CD4-positive, alpha-beta T cell (primary cell): ENCODE data around the gene UROS. TPM values are rescaled to one million over a fixed set of nuclear protein-coding genes. Genes with fewer than 3 reads are reported as not detected.

Source experiments
- ATAC-seq: fragments of 200-7000 bp; cut with Tn5 transposase; one replicate; pipeline ENCODE4 v1.10.0; 2022; ENCODE audit warnings: mild to moderate bottlenecking; ENCODE audit not compliant: poor library complexity
- CTCF ChIA-PET: fragments of 350-600 bp; sonication (Branson Sonifier 250); formaldehyde crosslinking; loops from one replicate; lab custom pipeline; 2021; ENCODE audit warnings: antibody characterized with exemption, inconsistent platforms; lab: Charles Lee
- POLR2A ChIA-PET: fragments of 350-600 bp; sonication (Branson Sonifier 250); formaldehyde crosslinking; loops from one replicate; lab custom pipeline; 2021; ENCODE audit warnings: antibody characterized with exemption, inconsistent platforms; lab: Charles Lee
- DNase-seq, 14 experiments: peaks; one replicate each; pipeline ENCODE4 v3.0.0-alpha.2; 2013 to 2020; ENCODE audit warnings: mixed read lengths in 2 of 14
- H3K27ac ChIP-seq, 2 donors: one replicate each; pipeline versions ENCODE4 v1.5.1 to v1.7.0; 2013; ENCODE audit warnings: low read length in 2 of 2, low read depth in 1 of 2, mild to moderate bottlenecking in 1 of 2
- H3K27me3 ChIP-seq, 2 experiments: 1 replicate in 1 of 2; 2 replicates in 1 of 2; pipeline versions ENCODE4 v1.6.1 to v1.7.0; 2013; ENCODE audit warnings: low read length in 2 of 2, control low read depth in 1 of 2, mild to moderate bottlenecking in 1 of 2, moderate library complexity in 1 of 2; ENCODE audit not compliant: insufficient read depth in 2 of 2, control insufficient read depth in 1 of 2
- H3K36me3 ChIP-seq: one replicate; pipeline ENCODE4 v1.6.1; 2013; ENCODE audit warnings: low read length, control low read depth; ENCODE audit not compliant: insufficient read depth
- H3K4me1 ChIP-seq: one replicate; pipeline ENCODE4 v1.6.1; 2013; ENCODE audit warnings: low read length, control low read depth; ENCODE audit not compliant: insufficient read depth
- H3K4me3 ChIP-seq: one replicate; pipeline ENCODE4 v1.5.1; 2013; ENCODE audit warnings: mild to moderate bottlenecking, low read length, moderate library complexity
- H3K9me3 ChIP-seq, 2 experiments: 1 replicate in 1 of 2; 2 replicates in 1 of 2; pipeline versions ENCODE4 v1.6.1 to v1.7.0; 2013; ENCODE audit warnings: low read length in 2 of 2, mild to moderate bottlenecking in 2 of 2, control low read depth in 1 of 2, moderate library complexity in 1 of 2; ENCODE audit not compliant: control insufficient read depth in 1 of 2, insufficient read depth in 1 of 2
- H3K27ac Mint-ChIP-seq: one replicate; pipeline ENCODE4 v1.8.0; 2020; ENCODE audit warnings: mixed read lengths
- H3K27me3 Mint-ChIP-seq: one replicate; pipeline ENCODE4 v1.8.0; 2021; ENCODE audit warnings: mixed read lengths
- H3K36me3 Mint-ChIP-seq: one replicate; pipeline ENCODE4 v1.8.0; 2021; ENCODE audit warnings: low read depth, mixed read lengths
- H3K4me1 Mint-ChIP-seq: one replicate; pipeline ENCODE4 v1.8.0; 2021; ENCODE audit warnings: low read depth, mixed read lengths
- H3K4me3 Mint-ChIP-seq: one replicate; pipeline ENCODE4 v1.8.0; 2020; ENCODE audit warnings: mild to moderate bottlenecking, mixed read lengths
- H3K9me3 Mint-ChIP-seq: one replicate; pipeline ENCODE4 v1.8.0; 2020; ENCODE audit warnings: mixed read lengths
- CTCF ChIP-seq: fragments of 200-600 bp; IDR thresholded peaks from one replicate; pipeline ENCODE4 v1.8.0; 2022; ENCODE audit warnings: antibody characterized with exemption, mild to moderate bottlenecking
- intact Hi-C, 2 experiments: fragments of 100-400 bp; cut with DNase I in 1 of 2; cut with micrococcal nuclease in 1 of 2; formaldehyde crosslinking; loops; one replicate each; pipeline versions ENCODE4 v1.15.1 to v1.9.0; 2023 to 2025; cut with DNase I, micrococcal nuclease
- total RNA-seq, 174 experiments: library from RNA in 2 of 174; stranded (reverse) in 2 of 174; gene quantifications; one replicate each; pipeline ENCODE4 v1.2.3 and lab custom pipeline; 2021 to 2026

The UROS gene
- total RNA-seq, 2 experiments from 2014 or later, result 18.2 to 18.6 TPM

- no peak overlapping the region for H3K27ac Mint-ChIP-seq
- no peak for DNase-seq
- no peak overlapping the region for H3K27ac ChIP-seq
- H3K4me1 ChIP-seq, result no peaks in the 10 kb centered on the region
- peaks cover 47% of the 10 kb centered on the region for H3K36me3 Mint-ChIP-seq
- H3K4me3 ChIP-seq, result no peak overlapping the region
- no peaks in the 10 kb centered on the region for H3K4me1 Mint-ChIP-seq
- H3K27me3 ChIP-seq, result no peaks in the 10 kb centered on the region
- intact Hi-C loops, result no loop called here
- TF ChIP-seq CTCF, result no peak
- ChIA-PET CTCF (no interaction called here), POLR2A (interaction anchor here (0.6 kb wide), 1 partner anchor 1375 kb away, joined by 3 read pairs; no protein-coding TSS in a partner anchor)
- ATAC-seq, result no peak
- peaks cover 18% of the 10 kb centered on the region for H3K36me3 ChIP-seq
- H3K4me3 Mint-ChIP-seq, result no peak overlapping the region
- no peaks in the 10 kb centered on the region for H3K9me3 Mint-ChIP-seq
- H3K9me3 ChIP-seq, result no peaks in the 10 kb centered on the region
- no peaks in the 10 kb centered on the region for H3K27me3 Mint-ChIP-seq
Observed at GRCh38 chr10:125846894-125847293, 23.8 kb upstream of the UROS start.

- ChIA-PET POLR2A (no interaction called here), CTCF (no interaction called here)
- H3K36me3 ChIP-seq, result peaks cover 26% of the 10 kb centered on the region
- no peaks in the 10 kb centered on the region for H3K27me3 ChIP-seq
- no peak overlapping the region for H3K27ac ChIP-seq
- no peak for TF ChIP-seq CTCF
- no peaks in the 10 kb centered on the region for H3K9me3 ChIP-seq
- intact Hi-C loops, result no loop called here
- Mint-ChIP-seq H3K36me3 (peaks cover 48% of the 10 kb centered on the region), H3K27ac (no peak overlapping the region), H3K9me3 (no peaks in the 10 kb centered on the region), H3K4me1 (no peaks in the 10 kb centered on the region), H3K27me3 (no peaks in the 10 kb centered on the region), H3K4me3 (no peak overlapping the region)
- no peaks in the 10 kb centered on the region for H3K4me1 ChIP-seq
- H3K4me3 ChIP-seq, result no peak overlapping the region
- no peak for DNase-seq
- no peak for ATAC-seq
Observed at GRCh38 chr10:125845617-125846016, 22.6 kb upstream of the UROS start.

GRCh38 chr10:125844751-125845221, 21.7 kb upstream of the UROS start:
- Histone ChIP-seq H3K4me3 (no peak overlapping the region), H3K27ac (no peak overlapping the region), H3K9me3 (no peaks in the 10 kb centered on the region), H3K27me3 (no peaks in the 10 kb centered on the region), H3K36me3 (peaks cover 31% of the 10 kb centered on the region), H3K4me1 (no peaks in the 10 kb centered on the region)
- H3K4me1 Mint-ChIP-seq, result no peaks in the 10 kb centered on the region
- H3K27ac Mint-ChIP-seq, result no peak overlapping the region
- no peak for DNase-seq
- H3K4me3 Mint-ChIP-seq, result no peak overlapping the region
- no peaks in the 10 kb centered on the region for H3K27me3 Mint-ChIP-seq
- intact Hi-C loops, result no loop called here
- POLR2A ChIA-PET, result no interaction called here
- no peak for TF ChIP-seq CTCF
- peaks cover 55% of the 10 kb centered on the region for H3K36me3 Mint-ChIP-seq
- CTCF ChIA-PET, result no interaction called here
- ATAC-seq, result no peak
- no peaks in the 10 kb centered on the region for H3K9me3 Mint-ChIP-seq
